Kidney (tissue), 14 donors: ENCODE results near the gene C5orf63. TPM values are rescaled to one million over a fixed set of nuclear protein-coding genes. Genes with fewer than 3 reads are reported as not detected.

Experiments
- DNase-seq, 5 donors: peaks; one replicate each; pipeline ENCODE4 v3.0.0-alpha.2; 2013 to 2020
- FAIRE-seq: peaks from 2 replicates; lab custom pipeline; 2012; peaks lifted over from hg19 to GRCh38; lab: Jason Lieb, UNC
- H3K27ac ChIP-seq, 2 donors: one replicate each; pipeline ENCODE4 v1.7.0; 2013; ENCODE audit warnings: low read depth in 2 of 2, low read length in 2 of 2, inconsistent platforms in 1 of 2
- H3K27me3 ChIP-seq: one replicate; pipeline ENCODE4 v1.7.1; 2013; ENCODE audit warnings: low read length, inconsistent platforms; ENCODE audit not compliant: control insufficient read depth, insufficient read depth
- H3K36me3 ChIP-seq, 3 donors: one replicate each; pipeline versions ENCODE4 v1.7.0 to v1.7.1; 2013; ENCODE audit warnings: low read length in 3 of 3, control low read depth in 1 of 3, inconsistent platforms in 1 of 3; ENCODE audit not compliant: insufficient read depth in 3 of 3, control insufficient read depth in 2 of 3
- H3K4me1 ChIP-seq, 3 donors: one replicate each; pipeline versions ENCODE4 v1.7.0 to v1.7.1; 2013; ENCODE audit warnings: low read length in 3 of 3, inconsistent platforms in 1 of 3, low read depth in 1 of 3; ENCODE audit not compliant: control insufficient read depth in 2 of 3, insufficient read depth in 2 of 3
- H3K4me3 ChIP-seq, 3 donors: one replicate each; pipeline versions ENCODE4 v1.7.0 to v1.8.1; 2013; ENCODE audit warnings: low read length in 3 of 3, control low read depth in 1 of 3, inconsistent platforms in 1 of 3
- H3K9ac ChIP-seq, 3 donors: one replicate each; pipeline versions ENCODE4 v1.7.0 to v1.7.1; 2013; ENCODE audit warnings: low read length in 3 of 3, control low read depth in 1 of 3, inconsistent platforms in 1 of 3
- H3K9me3 ChIP-seq, 3 donors: one replicate each; pipeline versions ENCODE4 v1.7.0 to v1.7.1; 2013; ENCODE audit warnings: low read length in 3 of 3, control low read depth in 1 of 3, inconsistent platforms in 1 of 3; ENCODE audit not compliant: control insufficient read depth in 2 of 3, insufficient read depth in 1 of 3
- CTCF ChIP-seq: IDR thresholded peaks from 3 replicates; pipeline ENCODE4 v1.5.1; 2012; ENCODE audit warnings: mild to moderate bottlenecking, moderate library complexity, borderline replicate concordance; ENCODE audit not compliant: insufficient read depth; ENCODE audit errors: extremely low read depth
- intact Hi-C: fragments of 100-400 bp; cut with DNase I; formaldehyde crosslinking; loops from one replicate; pipeline ENCODE4 v1.11.1; 2022
- polyA plus RNA-seq: library from polyadenylated mRNA; stranded (reverse); fragments of 350-450 nt; fragmentation: Illumina TruSeq; extraction: RNeasy Lipid Tissue Mini Kit (QIAGEN cat#74804); gene quantifications from one replicate; pipeline ENCODE4 v1.2.3, GENCODE V29; 2014; ENCODE audit warnings: low read depth, low replicate concordance; ENCODE audit not compliant: insufficient read depth
- total RNA-seq: library from RNA; stranded (reverse); fragmentation: NEBNext Ultra II Directional; extraction: Animal tissue kit (Norgen Biotek cat#: 25700); gene quantifications from one replicate; pipeline ENCODE4 v1.2.1, GENCODE V29; 2021
- donor health status: control.
- donor health status: control.
- donor health status: control.
- donor health status: control.
- donor health status: control.
- donor health status: DM: yes; HTN: yes; CAD: no.
- donor health status: Normal renal cell carcinoma (clear cell type).

C5orf63 gene
- total and polyA plus RNA-seq, 2 donors from 2014 or later = 5.8 to 8.5 TPM

DNA sequence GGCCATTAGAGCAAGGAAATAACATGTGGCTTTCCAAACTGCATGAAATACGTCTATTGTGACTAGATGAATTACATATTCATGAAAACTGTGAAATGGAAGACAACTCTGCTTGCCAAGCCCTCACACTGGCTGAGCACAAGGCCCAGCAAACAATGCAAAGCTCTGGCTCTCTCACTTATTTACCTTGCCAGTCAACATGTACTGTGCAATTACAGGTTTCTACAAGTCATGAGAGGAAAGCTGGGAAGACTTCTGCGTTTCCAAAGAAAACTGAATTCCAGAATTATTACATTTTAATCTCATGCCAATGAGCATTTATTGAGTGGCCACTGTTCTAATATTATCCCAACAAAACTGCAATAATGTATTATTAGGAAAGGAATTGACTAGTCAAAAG, 12.1 kb upstream of the C5orf63 start:
- no peaks in the 10 kb centered on the region for H3K36me3 ChIP-seq
- no peak for TF ChIP-seq CTCF
- H3K9me3 ChIP-seq = no peaks in the 10 kb centered on the region
- H3K27me3 ChIP-seq = no peaks in the 10 kb centered on the region
- no peak overlapping the region for H3K9ac ChIP-seq
- no peak overlapping the region for H3K27ac ChIP-seq
- H3K4me1 ChIP-seq = no peaks in the 10 kb centered on the region
- H3K4me3 ChIP-seq = no peak overlapping the region
- FAIRE-seq (no peak), DNase-seq (no peak)
- intact Hi-C loops = no loop called here

DNA sequence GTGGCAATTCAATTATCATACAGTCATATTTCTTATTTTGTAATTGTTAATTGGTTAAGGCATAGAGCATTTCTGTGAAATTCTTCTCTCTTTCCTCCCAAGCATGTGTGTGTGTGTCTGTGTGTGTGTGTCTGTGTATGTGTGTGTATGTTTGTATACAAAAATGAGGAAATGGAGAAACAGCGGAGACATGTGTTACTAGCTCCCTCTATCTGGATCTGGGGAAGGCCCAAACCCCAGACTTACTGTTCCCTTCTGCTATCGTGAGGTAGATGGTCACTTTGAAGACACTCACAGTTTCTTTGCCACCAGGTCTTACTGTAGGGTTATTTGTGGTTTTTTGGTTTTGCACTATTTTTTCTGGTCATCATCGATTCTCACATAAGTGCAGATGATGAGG, 11.4 kb upstream of the C5orf63 start:
- no peaks in the 10 kb centered on the region for H3K36me3 ChIP-seq
- no peak overlapping the region for H3K4me3 ChIP-seq
- no peak overlapping the region for H3K27ac ChIP-seq
- no peaks in the 10 kb centered on the region for H3K4me1 ChIP-seq
- no peak overlapping the region for H3K9ac ChIP-seq
- no peak for DNase-seq
- H3K9me3 ChIP-seq = no peaks in the 10 kb centered on the region
- no peak for FAIRE-seq
- TF ChIP-seq CTCF = no peak
- no peaks in the 10 kb centered on the region for H3K27me3 ChIP-seq
- intact Hi-C loops = no loop called here

- Histone ChIP-seq H3K4me1 (no peaks in the 10 kb centered on the region), H3K9me3 (no peaks in the 10 kb centered on the region), H3K27me3 (no peaks in the 10 kb centered on the region), H3K4me3 (no peak overlapping the region), H3K27ac (no peak overlapping the region), H3K36me3 (no peaks in the 10 kb centered on the region), H3K9ac (no peak overlapping the region)
- TF ChIP-seq CTCF = no peak
- intact Hi-C loops = no loop called here
- DNase-seq = no peak
- FAIRE-seq = no peak
These were observed 10.4 kb upstream of the C5orf63 start for GRCh38 chr5:127083711-127084110.

DNA sequence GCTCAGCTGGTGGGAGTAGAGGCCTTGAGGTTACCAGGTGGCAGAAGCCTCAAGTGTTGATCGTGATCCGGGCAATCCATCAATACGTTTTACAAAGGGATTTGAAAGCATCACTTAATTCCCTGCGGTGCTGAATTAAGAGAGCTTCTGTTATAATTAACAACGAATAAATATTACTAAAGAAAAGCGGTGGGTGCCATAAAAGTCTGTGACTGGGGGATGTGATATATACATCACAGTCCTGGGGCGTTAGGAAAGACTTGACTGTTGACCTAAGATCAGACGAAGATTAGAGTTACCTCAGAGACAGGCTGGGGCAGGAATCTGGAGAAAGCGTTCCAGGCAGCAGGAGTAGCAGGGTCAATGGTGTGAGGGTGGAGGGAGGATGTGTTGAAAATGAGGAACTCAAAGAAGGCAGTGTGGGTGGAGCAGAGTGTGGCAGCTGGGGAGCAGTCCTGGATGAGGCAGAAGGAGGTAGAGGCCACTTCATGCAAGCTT, 6.7 kb upstream of the C5orf63 start:
- DNase-seq = peak in 2 of 5 donors; percentile 21 to 23
- H3K4me1 ChIP-seq = no peaks in the 10 kb centered on the region
- H3K27ac ChIP-seq = no peak overlapping the region
- no peaks in the 10 kb centered on the region for H3K36me3 ChIP-seq
- H3K9me3 ChIP-seq = no peaks in the 10 kb centered on the region
- H3K27me3 ChIP-seq = no peaks in the 10 kb centered on the region
- FAIRE-seq = no peak
- H3K9ac ChIP-seq = no peak overlapping the region
- intact Hi-C loops = no loop called here
- no peak for TF ChIP-seq CTCF
- no peak overlapping the region for H3K4me3 ChIP-seq
